Vagina (tissue), 2 donors: Measurements from ENCODE around the gene NEDD4L. TPM values are rescaled to one million over a fixed set of nuclear protein-coding genes. Genes with fewer than 3 reads are reported as not detected.

Experiments
- DNase-seq, 2 donors: peaks; one replicate each; pipeline ENCODE4 v3.0.0-alpha.2; 2017; ENCODE audit errors: extremely low spot score in 2 of 2
- H3K27ac ChIP-seq: fragments of 200-600 bp; sonication (generic); one replicate; pipeline ENCODE4 v1.5.1; 2019
- H3K27me3 ChIP-seq: fragments of 200-600 bp; sonication (generic); one replicate; pipeline ENCODE4 v1.5.1; 2019
- H3K36me3 ChIP-seq, 2 donors: fragments of 200-600 bp; sonication (generic); one replicate each; pipeline ENCODE4 v1.5.1; 2017 to 2019
- H3K4me1 ChIP-seq: fragments of 200-600 bp; sonication (generic); one replicate; pipeline ENCODE4 v1.5.1; 2019
- H3K4me3 ChIP-seq, 2 donors: fragments of 200-600 bp; sonication (generic); 1 replicate in 1 of 2; 2 replicates in 1 of 2; pipeline ENCODE4 v1.5.1; 2016 to 2019
- H3K9me3 ChIP-seq: fragments of 200-600 bp; sonication (generic); one replicate; pipeline ENCODE4 v1.5.1; 2019
- CTCF ChIP-seq, 3 experiments: fragments of 450-650 bp in 2 of 3; fragments of 200-600 bp in 1 of 3; sonication (generic) in 1 of 3; IDR thresholded peaks; one replicate each; pipeline ENCODE4 v1.5.1; 2017 to 2019; ENCODE audit warnings: antibody characterized with exemption in 3 of 3, mild to moderate bottlenecking in 2 of 3, moderate library complexity in 2 of 3
- POLR2A ChIP-seq, 2 donors: fragments of 450-650 bp; IDR thresholded peaks; one replicate each; pipeline ENCODE4 v1.6.1; 2017; ENCODE audit warnings: antibody characterized with exemption in 2 of 2, mild to moderate bottlenecking in 2 of 2, moderate library complexity in 2 of 2
- POLR2AphosphoS5 ChIP-seq, 2 donors: sonication (generic); formaldehyde crosslinking; IDR thresholded peaks; one replicate each; pipeline ENCODE4 v1.9.0; 2017; ENCODE audit warnings: antibody characterized with exemption in 2 of 2, mild to moderate bottlenecking in 2 of 2, low read depth in 1 of 2; ENCODE audit not compliant: insufficient read depth in 1 of 2
- intact Hi-C: fragments of 100-400 bp; cut with DNase I; formaldehyde crosslinking; loops from one replicate; pipeline ENCODE4 v1.15.1; 2023
- total RNA-seq: library from RNA; depleted of rRNA; stranded (reverse); fragments of >200 nt; gene quantifications from one replicate; pipeline ENCODE4 v1.2.3, GENCODE V29; 2016

The NEDD4L gene
- total RNA-seq, 1 donor from 2014 or later: 42.2 TPM

GRCh38 chr18:58359218-58359617 is 315.2 kb downstream of the NEDD4L start:
- TF ChIP-seq CTCF (IDR thresholded peaks at IDR 0.05): no peak
- TF ChIP-seq POLR2A (IDR thresholded peaks at IDR 0.05): no peak
- TF ChIP-seq POLR2AphosphoS5 (IDR thresholded peaks at IDR 0.05; ENCODE audit: insufficient read depth in 1 of 2, low read depth in 1 of 2): no peak
- Histone ChIP-seq H3K4me1 (no peaks in the 10 kb centered on the region), H3K36me3 (no peaks in the 10 kb centered on the region), H3K9me3 (no peaks in the 10 kb centered on the region), H3K27ac (no peak overlapping the region), H3K4me3 (no peak overlapping the region), H3K27me3 (no peaks in the 10 kb centered on the region)
- intact Hi-C loops: no loop called here
- no peak for DNase-seq

- H3K27ac ChIP-seq: no peak overlapping the region
- intact Hi-C loops: no loop called here
Measured at GRCh38 chr18:58359620-58360019, 315.6 kb downstream of the NEDD4L start.

GRCh38 chr18:58360324-58360723 is 316.3 kb downstream of the NEDD4L start:
- Histone ChIP-seq H3K36me3 (no peaks in the 10 kb centered on the region), H3K27ac (no peak overlapping the region), H3K4me3 (no peak overlapping the region), H3K9me3 (no peaks in the 10 kb centered on the region), H3K27me3 (no peaks in the 10 kb centered on the region), H3K4me1 (no peaks in the 10 kb centered on the region)
- DNase-seq: no peak
- no peak for TF ChIP-seq POLR2AphosphoS5 (IDR thresholded peaks at IDR 0.05; ENCODE audit: insufficient read depth in 1 of 2, low read depth in 1 of 2)
- TF ChIP-seq CTCF (IDR thresholded peaks at IDR 0.05): no peak
- no peak for TF ChIP-seq POLR2A (IDR thresholded peaks at IDR 0.05)
- intact Hi-C loops: no loop called here

More at GRCh38 chr18:58359620-58360019, 315.6 kb downstream of the NEDD4L start:
- H3K4me1 ChIP-seq: no peaks in the 10 kb centered on the region
- H3K27me3 ChIP-seq: no peaks in the 10 kb centered on the region
- TF ChIP-seq CTCF (IDR thresholded peaks at IDR 0.05) (no peak), POLR2A (IDR thresholded peaks at IDR 0.05) (no peak), POLR2AphosphoS5 (IDR thresholded peaks at IDR 0.05; ENCODE audit: insufficient read depth in 1 of 2, low read depth in 1 of 2) (no peak)
- no peak for DNase-seq
- no peaks in the 10 kb centered on the region for H3K9me3 ChIP-seq
- no peak overlapping the region for H3K4me3 ChIP-seq
- no peaks in the 10 kb centered on the region for H3K36me3 ChIP-seq

- Histone ChIP-seq H3K4me3 (no peak overlapping the region), H3K27ac (peak overlapping the region; percentile 18), H3K36me3 (no peaks in the 10 kb centered on the region), H3K27me3 (no peaks in the 10 kb centered on the region), H3K4me1 (no peaks in the 10 kb centered on the region), H3K9me3 (no peaks in the 10 kb centered on the region)
- TF ChIP-seq POLR2AphosphoS5 (IDR thresholded peaks at IDR 0.05; ENCODE audit: insufficient read depth in 1 of 2, low read depth in 1 of 2) (no peak), CTCF (IDR thresholded peaks at IDR 0.05) (no peak), POLR2A (IDR thresholded peaks at IDR 0.05) (no peak)
- no peak for DNase-seq
- intact Hi-C loops: no loop called here
Measured at GRCh38 chr18:58361212-58361611, 317.2 kb downstream of the NEDD4L start.

GRCh38 chr18:58362027-58362575 is 318.1 kb downstream of the NEDD4L start:
- H3K36me3 ChIP-seq: no peaks in the 10 kb centered on the region
- no peaks in the 10 kb centered on the region for H3K27me3 ChIP-seq
- peak overlapping the region; percentile 18 for H3K27ac ChIP-seq
- no peaks in the 10 kb centered on the region for H3K9me3 ChIP-seq
- no peaks in the 10 kb centered on the region for H3K4me1 ChIP-seq
- TF ChIP-seq POLR2AphosphoS5 (IDR thresholded peaks at IDR 0.05; ENCODE audit: insufficient read depth in 1 of 2, low read depth in 1 of 2) (no peak), CTCF (IDR thresholded peaks at IDR 0.05) (no peak), POLR2A (IDR thresholded peaks at IDR 0.05) (no peak)
- DNase-seq: no peak
- intact Hi-C loops: no loop called here
- H3K4me3 ChIP-seq: no peak overlapping the region
